ENCODE results near the gene UBE2M. TPM values are rescaled to one million over a fixed set of nuclear protein-coding genes. Genes with fewer than 3 reads are reported as not detected.
"Not testable (repeated sequence)": the region's sequence is repeated elsewhere in the genome, so short reads cannot be mapped to it uniquely, and the experiment has no call there.

The UBE2M gene
- 138 and 151 TPM in 2 replicates for polyA plus RNA-seq
- 77.9 and 82.3 TPM in 2 replicates for polyA minus RNA-seq

DNA sequence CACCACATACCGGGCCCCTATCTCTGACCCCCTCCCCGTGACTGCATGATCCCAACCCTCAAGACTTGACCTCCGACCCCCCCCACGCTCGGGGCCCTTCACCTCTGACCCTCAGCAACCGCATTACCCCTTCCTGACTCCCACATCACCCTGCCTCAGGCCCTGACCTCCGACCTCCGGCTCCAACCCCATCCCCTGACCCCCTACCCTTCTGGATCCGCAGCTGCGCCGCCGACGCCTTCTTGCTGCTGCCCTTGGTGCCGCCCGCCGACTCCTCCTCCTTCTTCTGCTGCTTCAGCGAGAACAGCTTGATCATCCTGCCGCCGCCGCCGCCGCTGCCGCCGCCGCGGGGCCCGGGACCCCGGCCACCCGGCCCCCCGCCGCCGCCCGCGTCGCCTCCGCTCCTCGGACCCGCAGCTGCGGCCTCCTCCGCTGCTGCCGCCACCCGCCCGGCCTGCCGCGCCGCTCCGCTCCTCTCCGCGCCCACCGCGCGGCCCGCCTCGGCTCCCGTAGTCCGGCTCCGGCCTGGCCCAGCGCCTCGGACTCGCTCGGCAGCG, at the start of gene UBE2M:
TSS of gene UBE2M (minus strand) at position 546 of the 557 bp plus-strand sequence. CDS start at position 316, 230 bp downstream.
- H3K79me2 ChIP-seq (replicated peaks; ENCODE audit: insufficient read depth, low read length) = peaks cover 19% of the 10 kb centered on the region
- H4K20me1 ChIP-seq (ENCODE audit: insufficient read depth) = peaks cover 6% of the 10 kb centered on the region
- no peaks in the 10 kb centered on the region for H3K9me2 ChIP-seq (ENCODE audit: insufficient read depth, low read length)
- peak within 1 kb of the TSS; percentile 93 for H3K4me2 ChIP-seq (ENCODE audit: low read length)
- H3F3A ChIP-seq (ENCODE audit: insufficient read depth, low read length, poor library complexity, severe bottlenecking) = peaks cover 16% of the 10 kb centered on the region
- no peaks in the 10 kb centered on the region for H3K36me3 ChIP-seq (ENCODE audit: insufficient read depth, low read length)
- no peaks in the 10 kb centered on the region for H3K27me3 ChIP-seq (ENCODE audit: insufficient read depth, low read depth, low read length)
- peak within 1 kb of the TSS; percentile 98 for H3K27ac ChIP-seq (ENCODE audit: low read length)
- no peak for TF ChIP-seq EZH2 (IDR thresholded peaks at IDR 0.05; ENCODE audit: borderline replicate concordance, insufficient read depth, low read length, poor library complexity, severe bottlenecking)
- peak within 1 kb of the TSS; percentile 84 for H2AFZ ChIP-seq (ENCODE audit: low read depth, low read length)
- H3K4me3 ChIP-seq (ENCODE audit: low read length) = peak within 1 kb of the TSS; percentile 76
- H3K9me3 ChIP-seq (ENCODE audit: low read length) = no peaks in the 10 kb centered on the region
- peak within 1 kb of the TSS; percentile 98 for H3K9ac ChIP-seq (ENCODE audit: low read length)

DNA sequence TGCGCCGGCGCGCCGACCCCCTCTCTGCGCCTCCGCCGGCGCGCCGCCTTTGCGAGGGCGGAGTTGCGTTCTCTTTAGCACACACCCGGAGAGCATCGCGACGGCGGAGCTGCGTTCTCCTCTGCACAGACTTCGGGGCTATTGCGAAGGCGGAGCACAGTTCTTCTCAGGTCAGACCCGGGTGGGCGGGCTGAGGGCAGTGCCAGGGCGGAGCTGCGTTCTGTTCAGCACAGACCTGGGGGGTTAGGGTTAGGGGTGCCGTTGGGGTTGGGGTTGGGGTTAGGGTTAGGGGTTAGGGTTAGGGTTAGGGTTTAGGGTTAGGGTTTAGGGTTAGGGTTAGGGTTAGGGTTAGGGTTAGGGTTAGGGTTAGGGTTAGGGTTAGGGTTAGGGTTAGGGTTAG, 48.8 kb upstream of the UBE2M start:
- H3K9ac ChIP-seq (ENCODE audit: low read length); H2AFZ ChIP-seq (ENCODE audit: low read depth, low read length); H3K4me2 ChIP-seq (ENCODE audit: low read length); H3K36me3 ChIP-seq (ENCODE audit: insufficient read depth, low read length); H3F3A ChIP-seq (ENCODE audit: insufficient read depth, low read length, poor library complexity, severe bottlenecking); H3K9me3 ChIP-seq (ENCODE audit: low read length); H3K4me3 ChIP-seq (ENCODE audit: low read length); H3K27me3 ChIP-seq (ENCODE audit: insufficient read depth, low read depth, low read length); H4K20me1 ChIP-seq (ENCODE audit: insufficient read depth); H3K27ac ChIP-seq (ENCODE audit: low read length); H3K9me2 ChIP-seq (ENCODE audit: insufficient read depth, low read length); H3K79me2 ChIP-seq (replicated peaks; ENCODE audit: insufficient read depth, low read length): not testable (repeated sequence)

DNA sequence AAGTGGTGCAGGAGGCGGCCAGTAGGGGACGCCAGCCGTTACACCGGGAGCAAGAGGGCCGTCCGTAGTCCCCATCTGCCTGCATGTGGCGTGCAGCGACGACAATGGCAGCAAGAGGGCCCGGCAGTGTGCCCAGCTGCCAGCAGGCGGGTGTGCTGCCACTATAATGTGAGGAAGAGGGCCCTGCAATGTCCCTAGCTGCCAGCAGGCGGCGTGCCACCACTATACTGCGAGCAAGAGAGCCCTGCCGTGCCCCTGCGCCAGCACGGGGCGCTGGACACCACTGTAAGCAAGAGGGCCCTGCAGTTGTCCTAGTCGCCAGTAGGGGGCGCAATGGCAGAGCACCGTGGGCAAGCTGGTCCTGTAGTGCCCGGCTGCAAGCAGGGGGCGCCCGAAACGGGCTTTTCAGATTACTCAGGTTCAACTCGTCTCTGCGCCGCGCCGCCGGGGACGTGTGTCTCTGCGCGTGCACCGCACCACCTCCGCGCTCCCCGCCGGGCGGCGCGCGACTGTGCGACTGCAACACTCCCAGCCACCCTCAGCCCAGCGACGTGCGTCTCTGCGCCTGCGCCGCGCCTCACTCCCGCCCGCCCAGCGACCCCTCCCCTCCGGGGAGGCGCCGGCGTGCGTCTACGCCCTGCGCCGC, 48.0 kb upstream of the UBE2M start:
- H3K79me2 ChIP-seq (replicated peaks; ENCODE audit: insufficient read depth, low read length); H3K27ac ChIP-seq (ENCODE audit: low read length); H3K9ac ChIP-seq (ENCODE audit: low read length); H3F3A ChIP-seq (ENCODE audit: insufficient read depth, low read length, poor library complexity, severe bottlenecking); H3K9me3 ChIP-seq (ENCODE audit: low read length); H3K36me3 ChIP-seq (ENCODE audit: insufficient read depth, low read length); H3K4me2 ChIP-seq (ENCODE audit: low read length); H3K9me2 ChIP-seq (ENCODE audit: insufficient read depth, low read length); H4K20me1 ChIP-seq (ENCODE audit: insufficient read depth); H3K4me3 ChIP-seq (ENCODE audit: low read length); H3K27me3 ChIP-seq (ENCODE audit: insufficient read depth, low read depth, low read length); H2AFZ ChIP-seq (ENCODE audit: low read depth, low read length): not testable (repeated sequence)

- Histone ChIP-seq H4K20me1 (ENCODE audit: insufficient read depth) (no peaks in the 10 kb centered on the region), H3K27ac (ENCODE audit: low read length) (no peak overlapping the region), H2AFZ (ENCODE audit: low read depth, low read length) (no peak overlapping the region)
Measured at GRCh38 chr19:58586133-58586765, 27.8 kb upstream of the UBE2M start.

More at GRCh38 chr19:58586133-58586765, 27.8 kb upstream of the UBE2M start:
- Histone ChIP-seq H3K9me3 (ENCODE audit: low read length) (no peaks in the 10 kb centered on the region), H3K4me2 (ENCODE audit: low read length) (no peak overlapping the region), H3K4me3 (ENCODE audit: low read length) (no peak overlapping the region), H3K27me3 (ENCODE audit: insufficient read depth, low read depth, low read length) (no peaks in the 10 kb centered on the region), H3F3A (ENCODE audit: insufficient read depth, low read length, poor library complexity, severe bottlenecking) (no peaks in the 10 kb centered on the region), H3K36me3 (ENCODE audit: insufficient read depth, low read length) (no peaks in the 10 kb centered on the region), H3K79me2 (replicated peaks; ENCODE audit: insufficient read depth, low read length) (no peaks in the 10 kb centered on the region), H3K9ac (ENCODE audit: low read length) (no peak overlapping the region), H3K9me2 (ENCODE audit: insufficient read depth, low read length) (no peaks in the 10 kb centered on the region)
- no peak for TF ChIP-seq MXI1 (conservative IDR thresholded peaks at IDR 0.05; ENCODE audit: poor library complexity, severe bottlenecking)
- TF ChIP-seq RAD21 (conservative IDR thresholded peaks at IDR 0.05) = no peak
- TF ChIP-seq EP300 (conservative IDR thresholded peaks at IDR 0.05; ENCODE audit: poor library complexity, severe bottlenecking) = no peak
- TF ChIP-seq CTCF (IDR thresholded peaks at IDR 0.05; ENCODE audit: poor library complexity, severe bottlenecking) = no peak
- TF ChIP-seq REST (IDR thresholded peaks at IDR 0.05; ENCODE audit: borderline replicate concordance) = no peak
- TF ChIP-seq EZH2 (IDR thresholded peaks at IDR 0.05; ENCODE audit: borderline replicate concordance, insufficient read depth, low read length, poor library complexity, severe bottlenecking) = no peak
- TF ChIP-seq POLR2AphosphoS5 (IDR thresholded peaks at IDR 0.05) = no peak
- no peak for TF ChIP-seq SMC3 (conservative IDR thresholded peaks at IDR 0.05; ENCODE audit: poor library complexity)
- TF ChIP-seq TAF1 (IDR thresholded peaks at IDR 0.05; ENCODE audit: low read depth) = no peak

All from neural cell (in vitro differentiated cells).